Stimulated activated CD4-positive, alpha-beta T cell treated with anti-CD3 and anti-CD28 coated beads, TNF-alpha, amount 100 ng/mL, for 48 hours (primary cell): ENCODE results near the gene CTDSPL.
"Not testable (repeated sequence)": the region's sequence is repeated elsewhere in the genome, so short reads cannot be mapped to it uniquely, and the experiment has no call there.

Experiments
- DNase-seq, 3 donors: peaks; one replicate each; pipeline ENCODE4 v3.0.0-alpha.2; 2020; ENCODE audit warnings: low read depth in 3 of 3

The CTDSPL gene

GRCh38 chr3:37968813-37969595 is 107.3 kb downstream of the CTDSPL start:
- DNase-seq, result no peak

- no peak for DNase-seq
Measured at GRCh38 chr3:37969596-37970100, 108.0 kb downstream of the CTDSPL start.

GRCh38 chr3:37970802-37971201 is 109.1 kb downstream of the CTDSPL start:
- no peak for DNase-seq

GRCh38 chr3:37971467-37971866 is 109.8 kb downstream of the CTDSPL start:
- no peak for DNase-seq

GRCh38 chr3:37972056-37972455 is 110.4 kb downstream of the CTDSPL start:
- not testable (repeated sequence) for DNase-seq

GRCh38 chr3:37973246-37974054 is 111.8 kb downstream of the CTDSPL start:
- DNase-seq, result no peak

GRCh38 chr3:37974121-37975083 is 112.7 kb downstream of the CTDSPL start:
- peak; percentile 33 to 56 (median 45) for DNase-seq

- no peak for DNase-seq
Measured at GRCh38 chr3:37979541-37980461, 118.1 kb downstream of the CTDSPL start.

- no peak for DNase-seq
Measured at GRCh38 chr3:37980462-37981347, 119.0 kb downstream of the CTDSPL start.

- DNase-seq, result no peak
Measured at GRCh38 chr3:37981348-37981664, 119.6 kb downstream of the CTDSPL start.

GRCh38 chr3:37982331-37982730 is 120.7 kb downstream of the CTDSPL start:
- DNase-seq, result no peak

GRCh38 chr3:37984051-37984450 is 122.4 kb downstream of the CTDSPL start:
- DNase-seq, result no peak

GRCh38 chr3:37984596-37984995 is 122.9 kb downstream of the CTDSPL start:
- DNase-seq, result no peak

GRCh38 chr3:37985637-37986320 is 124.1 kb downstream of the CTDSPL start:
- DNase-seq, result no peak

- DNase-seq, result no peak
Measured at GRCh38 chr3:37986479-37987314, 125.0 kb downstream of the CTDSPL start.

GRCh38 chr3:37987315-37987697 is 125.6 kb downstream of the CTDSPL start:
- DNase-seq, result no peak

- no peak for DNase-seq
Measured at GRCh38 chr3:37987751-37988179, 126.1 kb downstream of the CTDSPL start.

- not testable (repeated sequence) for DNase-seq
Measured at GRCh38 chr3:37988376-37988775, 126.7 kb downstream of the CTDSPL start.
